ENCODE data around the gene COMTD1. TPM values are rescaled to one million over a fixed set of nuclear protein-coding genes. Genes with fewer than 3 reads are reported as not detected.

Gene COMTD1
- total and polyA plus RNA-seq, 2 experiments from 2014 or later, result 36.7 to 46.4 TPM

GRCh38 chr10:75234683-75235374, 928 bp downstream of the COMTD1 start:
- H2AFZ ChIP-seq, result peak overlapping the region; percentile 81
- peak; percentile 73 for DNase-seq (ENCODE audit: low spot score)
- H3K4me3 ChIP-seq, result peak overlapping the region; percentile 75
- peak overlapping the region; percentile 78 for H3K27ac ChIP-seq
- H3K4me1 ChIP-seq (ENCODE audit: insufficient read depth), result peaks cover 25% of the 10 kb centered on the region
- H3K9me2 ChIP-seq (replicated peaks; ENCODE audit: insufficient read depth), result no peaks in the 10 kb centered on the region
- TF ChIP-seq, protein P1, sequence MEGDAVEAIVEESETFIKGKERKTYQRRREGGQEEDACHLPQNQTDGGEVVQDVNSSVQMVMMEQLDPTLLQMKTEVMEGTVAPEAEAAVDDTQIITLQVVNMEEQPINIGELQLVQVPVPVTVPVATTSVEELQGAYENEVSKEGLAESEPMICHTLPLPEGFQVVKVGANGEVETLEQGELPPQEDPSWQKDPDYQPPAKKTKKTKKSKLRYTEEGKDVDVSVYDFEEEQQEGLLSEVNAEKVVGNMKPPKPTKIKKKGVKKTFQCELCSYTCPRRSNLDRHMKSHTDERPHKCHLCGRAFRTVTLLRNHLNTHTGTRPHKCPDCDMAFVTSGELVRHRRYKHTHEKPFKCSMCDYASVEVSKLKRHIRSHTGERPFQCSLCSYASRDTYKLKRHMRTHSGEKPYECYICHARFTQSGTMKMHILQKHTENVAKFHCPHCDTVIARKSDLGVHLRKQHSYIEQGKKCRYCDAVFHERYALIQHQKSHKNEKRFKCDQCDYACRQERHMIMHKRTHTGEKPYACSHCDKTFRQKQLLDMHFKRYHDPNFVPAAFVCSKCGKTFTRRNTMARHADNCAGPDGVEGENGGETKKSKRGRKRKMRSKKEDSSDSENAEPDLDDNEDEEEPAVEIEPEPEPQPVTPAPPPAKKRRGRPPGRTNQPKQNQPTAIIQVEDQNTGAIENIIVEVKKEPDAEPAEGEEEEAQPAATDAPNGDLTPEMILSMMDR (IDR thresholded peaks at IDR 0.05; ENCODE audit: poor library complexity), result no peak
- TF ChIP-seq EZH2phosphoT487 (IDR thresholded peaks at IDR 0.05; ENCODE audit: low read depth, severe bottlenecking, unreplicated experiment) (no peak), EZH2 (IDR thresholded peaks at IDR 0.05; ENCODE audit: borderline replicate concordance) (no peak)
- H3K9me3 ChIP-seq (ENCODE audit: low read depth), result no peaks in the 10 kb centered on the region
- no peaks in the 10 kb centered on the region for H3K36me3 ChIP-seq (replicated peaks; ENCODE audit: insufficient read depth, low read depth)
- peak overlapping the region; percentile 99 for H3K4me2 ChIP-seq
- 3% methylated on average over 55 of the region's 62 CpGs for WGBS (ENCODE audit: low lambda C conversion rate, missing lambda C conversion rate)
- no peaks in the 10 kb centered on the region for H3K79me2 ChIP-seq
- no peaks in the 10 kb centered on the region for H3K27me3 ChIP-seq
- no peaks in the 10 kb centered on the region for H4K20me1 ChIP-seq (ENCODE audit: insufficient read depth, poor library complexity, severe bottlenecking)

- peak overlapping the region; percentile 78 for H3K27ac ChIP-seq
- peak overlapping the region; percentile 81 for H2AFZ ChIP-seq
- H3K36me3 ChIP-seq (replicated peaks; ENCODE audit: insufficient read depth, low read depth), result no peaks in the 10 kb centered on the region
- H3K9me3 ChIP-seq (ENCODE audit: low read depth), result no peaks in the 10 kb centered on the region
- 7% methylated on average over 26 of the region's 48 CpGs for WGBS (ENCODE audit: low lambda C conversion rate, missing lambda C conversion rate)
- peak overlapping the region; percentile 75 for H3K4me3 ChIP-seq
- peak; percentile 97 for DNase-seq (ENCODE audit: low spot score)
- no peak for TF ChIP-seq EZH2phosphoT487 (IDR thresholded peaks at IDR 0.05; ENCODE audit: low read depth, severe bottlenecking, unreplicated experiment)
- TF ChIP-seq EZH2 (IDR thresholded peaks at IDR 0.05; ENCODE audit: borderline replicate concordance), result no peak
- TF ChIP-seq, protein P1 (IDR thresholded peaks at IDR 0.05; ENCODE audit: poor library complexity), result no peak
- no peaks in the 10 kb centered on the region for H3K27me3 ChIP-seq
- H3K79me2 ChIP-seq, result peaks cover 6% of the 10 kb centered on the region
- peaks cover 4% of the 10 kb centered on the region for H4K20me1 ChIP-seq (ENCODE audit: insufficient read depth, poor library complexity, severe bottlenecking)
- H3K4me2 ChIP-seq, result peak overlapping the region; percentile 99
- no peaks in the 10 kb centered on the region for H3K9me2 ChIP-seq (replicated peaks; ENCODE audit: insufficient read depth)
- peaks cover 26% of the 10 kb centered on the region for H3K4me1 ChIP-seq (ENCODE audit: insufficient read depth)
These were observed 1.6 kb downstream of the COMTD1 start for GRCh38 chr10:75234017-75234682.

DNA sequence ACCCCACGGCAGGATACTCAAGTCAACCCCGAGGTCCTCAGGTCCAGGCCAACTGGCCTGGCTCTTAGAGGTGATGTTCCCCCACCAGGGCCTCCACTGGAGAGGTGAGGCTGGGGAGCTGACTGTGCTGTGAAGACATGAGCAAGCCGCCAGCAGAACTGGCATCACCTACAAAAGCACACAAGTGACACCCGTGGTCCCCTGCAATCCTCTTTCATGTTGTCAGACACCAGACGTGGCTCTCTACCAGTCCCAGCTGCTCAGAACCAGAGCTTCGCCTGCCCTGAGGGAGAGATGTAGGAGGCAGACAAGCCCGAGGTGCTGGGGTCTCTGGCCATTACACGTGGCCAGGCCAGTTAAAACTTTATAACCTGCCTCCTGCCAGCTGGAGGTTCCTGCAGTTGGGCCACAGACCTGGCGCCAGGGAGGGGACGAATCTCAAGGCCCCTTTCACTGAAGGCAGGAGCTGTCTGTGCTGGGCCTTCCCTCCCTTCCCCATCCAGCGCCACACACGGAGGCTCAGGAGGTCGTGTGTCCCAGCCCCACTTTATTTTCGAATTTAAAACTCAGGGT, 2.2 kb downstream of the COMTD1 start:
- Histone ChIP-seq H2AFZ (no peak overlapping the region), H3K4me3 (no peak overlapping the region)

More for the DNA sequence above, 2.2 kb downstream of the COMTD1 start:
- H4K20me1 ChIP-seq (ENCODE audit: insufficient read depth, poor library complexity, severe bottlenecking), result peaks cover 9% of the 10 kb centered on the region
- H3K27me3 ChIP-seq, result no peaks in the 10 kb centered on the region
- H3K27ac ChIP-seq, result peak overlapping the region; percentile 76
- H3K4me1 ChIP-seq (ENCODE audit: insufficient read depth), result peaks cover 32% of the 10 kb centered on the region
- no peak for TF ChIP-seq EZH2phosphoT487 (IDR thresholded peaks at IDR 0.05; ENCODE audit: low read depth, severe bottlenecking, unreplicated experiment)
- TF ChIP-seq, protein P1 (IDR thresholded peaks at IDR 0.05; ENCODE audit: poor library complexity), result no peak
- TF ChIP-seq EZH2 (IDR thresholded peaks at IDR 0.05; ENCODE audit: borderline replicate concordance), result no peak
- H3K9me3 ChIP-seq (ENCODE audit: low read depth), result no peaks in the 10 kb centered on the region
- peaks cover 13% of the 10 kb centered on the region for H3K79me2 ChIP-seq
- peak overlapping the region; percentile 99 for H3K4me2 ChIP-seq
- 54% methylated on average over 14 of the region's 14 CpGs for WGBS (ENCODE audit: low lambda C conversion rate, missing lambda C conversion rate)
- no peaks in the 10 kb centered on the region for H3K9me2 ChIP-seq (replicated peaks; ENCODE audit: insufficient read depth)
- no peaks in the 10 kb centered on the region for H3K36me3 ChIP-seq (replicated peaks; ENCODE audit: insufficient read depth, low read depth)
- DNase-seq (ENCODE audit: low spot score), result no peak
